Measurements from ENCODE around the gene SCYGR3.

Gene SCYGR3

GRCh38 chr2:227568852-227569169 lies 45.8 kb downstream of the SCYGR3 start:
- in situ Hi-C loops (cut with HindIII; ENCODE audit: low sequenced_read_pairs) = loop anchor here (10.0 kb wide), 1 partner anchor 94 kb away; the partner anchor contains the start of gene AGFG1

GRCh38 chr2:227566012-227566411 lies 48.6 kb downstream of the SCYGR3 start:
- in situ Hi-C loops (cut with HindIII; ENCODE audit: low sequenced_read_pairs) = loop anchor here (10.0 kb wide), 1 partner anchor 91 kb away; the partner anchor contains the start of gene AGFG1

GRCh38 chr2:227565080-227565479 lies 49.6 kb downstream of the SCYGR3 start:
- in situ Hi-C loops (cut with HindIII; ENCODE audit: low sequenced_read_pairs) = loop anchor here (10.0 kb wide), 1 partner anchor 90 kb away; the partner anchor contains the start of gene AGFG1
